Vagina (tissue), 2 donors: ENCODE data around the gene BCL7C.

Experiments
- POLR2A ChIP-seq, 2 donors: fragments of 450-650 bp; IDR thresholded peaks; one replicate each; pipeline ENCODE4 v1.6.1; 2017; ENCODE audit warnings: antibody characterized with exemption in 2 of 2, mild to moderate bottlenecking in 2 of 2, moderate library complexity in 2 of 2
- POLR2AphosphoS5 ChIP-seq, 2 donors: sonication (generic); formaldehyde crosslinking; IDR thresholded peaks; one replicate each; pipeline ENCODE4 v1.9.0; 2017; ENCODE audit warnings: antibody characterized with exemption in 2 of 2, mild to moderate bottlenecking in 2 of 2, low read depth in 1 of 2; ENCODE audit not compliant: insufficient read depth in 1 of 2

- TF ChIP-seq POLR2A (IDR thresholded peaks at IDR 0.05) (no peak), POLR2AphosphoS5 (IDR thresholded peaks at IDR 0.05; ENCODE audit: insufficient read depth in 1 of 2, low read depth in 1 of 2) (no peak)
Observed at GRCh38 chr16:30942426-30942806, 48.5 kb upstream of the BCL7C start.
